Upper lobe of left lung (tissue), 6 donors: Measurements from ENCODE around the gene ARHGAP12. TPM values are rescaled to one million over a fixed set of nuclear protein-coding genes. Genes with fewer than 3 reads are reported as not detected.
A peak's percentile ranks its signal among the peaks of the same experiment; 100 is the strongest.

ENCODE experiments used
- ATAC-seq, 2 donors: fragments of 200-7000 bp; cut with Tn5 transposase; one replicate each; pipeline ENCODE4 v1.9.1; 2022; ENCODE audit warnings: mild to moderate bottlenecking in 2 of 2, moderate library complexity in 2 of 2; ENCODE audit not compliant: low FRiP score in 2 of 2
- DNase-seq, 2 donors: peaks; one replicate each; pipeline ENCODE4 v3.0.0-alpha.2; 2019 to 2020
- H3K27ac ChIP-seq, 4 donors: fragments of 200-600 bp; sonication (generic); one replicate each; pipeline ENCODE4 v1.5.1; 2016 to 2019
- H3K27me3 ChIP-seq, 4 donors: fragments of 200-600 bp; sonication (generic); one replicate each; pipeline ENCODE4 v1.5.1; 2017 to 2019
- H3K36me3 ChIP-seq, 4 donors: fragments of 200-600 bp; sonication (generic); one replicate each; pipeline ENCODE4 v1.5.1; 2016 to 2019
- H3K4me1 ChIP-seq, 4 donors: fragments of 200-600 bp; sonication (generic); one replicate each; pipeline ENCODE4 v1.5.1; 2018 to 2019
- H3K4me3 ChIP-seq, 4 donors: fragments of 200-600 bp; sonication (generic); one replicate each; pipeline ENCODE4 v1.5.1; 2017 to 2019; ENCODE audit warnings: mild to moderate bottlenecking in 2 of 4, moderate library complexity in 1 of 4
- H3K9me3 ChIP-seq, 4 donors: fragments of 200-600 bp; sonication (generic); one replicate each; pipeline ENCODE4 v1.5.1; 2018 to 2019
- EP300 ChIP-seq, 4 donors: sonication (generic); formaldehyde crosslinking; IDR thresholded peaks; one replicate each; pipeline ENCODE4 v1.5.1; 2017; ENCODE audit warnings: antibody characterized with exemption in 4 of 4, control low read depth in 2 of 4
- POLR2A ChIP-seq, 4 donors: fragments of 450-650 bp; IDR thresholded peaks; one replicate each; pipeline ENCODE4 v1.5.1; 2016 to 2017; ENCODE audit warnings: antibody characterized with exemption in 4 of 4, mild to moderate bottlenecking in 2 of 4
- POLR2AphosphoS5 ChIP-seq, 2 donors: sonication (generic); formaldehyde crosslinking; IDR thresholded peaks; one replicate each; pipeline ENCODE4 v1.5.1; 2017; ENCODE audit warnings: antibody characterized with exemption in 2 of 2
- WGBS, 2 donors: methylation state at CpG; one replicate each; pipeline ENCODE4 v1.1.5; 2017 to 2018; 5-methylcytosine and 5-hydroxymethylcytosine counted together
- total RNA-seq, 6 donors: library from RNA; depleted of rRNA in 4 of 6; stranded (reverse); fragments of >200 nt in 4 of 6; gene quantifications; one replicate each; pipeline versions ENCODE4 v1.1.0 to v1.2.1, GENCODE V29; 2016 to 2021
- TF ChIP-seq, protein P1 (sequence below), 6 experiments: fragments of 450-650 bp in 4 of 6; fragments of 200-600 bp in 2 of 6; sonication (generic) in 2 of 6; IDR thresholded peaks; one replicate each; pipeline ENCODE4 v1.5.1; 2016 to 2019; ENCODE audit warnings: antibody characterized with exemption in 6 of 6
- donor health status: DM: no; HTN: no; CAD: no; lungs with moderate emphysema.
- donor health status: DM: no; HTN: yes; CAD: no; lungs with severe emphysema.

Gene ARHGAP12
- total RNA-seq, 6 donors from 2014 or later, result 16.8 to 63.2 (median 29.7) TPM

- H3K27ac ChIP-seq, result no peak overlapping the region
- H3K4me1 ChIP-seq, result no peaks in the 10 kb centered on the region
- ATAC-seq (peak in 1 of 2 donors; percentile 71), DNase-seq (no peak)
- H3K36me3 ChIP-seq, result peaks cover 0 to 13% (median 0%) of the 10 kb centered on the region in 4 donors
- H3K9me3 ChIP-seq, result no peaks in the 10 kb centered on the region
- no peaks in the 10 kb centered on the region for H3K27me3 ChIP-seq
- WGBS, 2 donors, result 88 to 90% methylated on average over 3 of the region's 3 CpGs
- TF ChIP-seq POLR2A (IDR thresholded peaks at IDR 0.05), result no peak
- TF ChIP-seq, protein P1, sequence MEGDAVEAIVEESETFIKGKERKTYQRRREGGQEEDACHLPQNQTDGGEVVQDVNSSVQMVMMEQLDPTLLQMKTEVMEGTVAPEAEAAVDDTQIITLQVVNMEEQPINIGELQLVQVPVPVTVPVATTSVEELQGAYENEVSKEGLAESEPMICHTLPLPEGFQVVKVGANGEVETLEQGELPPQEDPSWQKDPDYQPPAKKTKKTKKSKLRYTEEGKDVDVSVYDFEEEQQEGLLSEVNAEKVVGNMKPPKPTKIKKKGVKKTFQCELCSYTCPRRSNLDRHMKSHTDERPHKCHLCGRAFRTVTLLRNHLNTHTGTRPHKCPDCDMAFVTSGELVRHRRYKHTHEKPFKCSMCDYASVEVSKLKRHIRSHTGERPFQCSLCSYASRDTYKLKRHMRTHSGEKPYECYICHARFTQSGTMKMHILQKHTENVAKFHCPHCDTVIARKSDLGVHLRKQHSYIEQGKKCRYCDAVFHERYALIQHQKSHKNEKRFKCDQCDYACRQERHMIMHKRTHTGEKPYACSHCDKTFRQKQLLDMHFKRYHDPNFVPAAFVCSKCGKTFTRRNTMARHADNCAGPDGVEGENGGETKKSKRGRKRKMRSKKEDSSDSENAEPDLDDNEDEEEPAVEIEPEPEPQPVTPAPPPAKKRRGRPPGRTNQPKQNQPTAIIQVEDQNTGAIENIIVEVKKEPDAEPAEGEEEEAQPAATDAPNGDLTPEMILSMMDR (IDR thresholded peaks at IDR 0.05), result no peak
- TF ChIP-seq POLR2AphosphoS5 (IDR thresholded peaks at IDR 0.05), result no peak
- no peak overlapping the region for H3K4me3 ChIP-seq
Observed at GRCh38 chr10:31819391-31819820, 109.2 kb downstream of the ARHGAP12 start.

GRCh38 chr10:31816318-31816717 lies 112.3 kb downstream of the ARHGAP12 start:
- no peak for TF ChIP-seq EP300 (IDR thresholded peaks at IDR 0.05)
- TF ChIP-seq POLR2AphosphoS5 (IDR thresholded peaks at IDR 0.05), result no peak
- TF ChIP-seq POLR2A (IDR thresholded peaks at IDR 0.05), result no peak
- TF ChIP-seq, protein P1 (IDR thresholded peaks at IDR 0.05), result no peak
- ATAC-seq, result no peak
- DNase-seq, result no peak
- WGBS, 2 donors, result 92 to 97% methylated on average over 2 of the region's 2 CpGs
- Histone ChIP-seq H3K4me1 (no peaks in the 10 kb centered on the region), H3K4me3 (no peak overlapping the region), H3K27ac (no peak overlapping the region), H3K27me3 (no peaks in the 10 kb centered on the region), H3K36me3 (peaks cover 0 to 23% (median 2%) of the 10 kb centered on the region in 4 donors), H3K9me3 (no peaks in the 10 kb centered on the region)

GRCh38 chr10:31808258-31809218 lies 120.1 kb downstream of the ARHGAP12 start:
- no peak for TF ChIP-seq EP300 (IDR thresholded peaks at IDR 0.05)
- TF ChIP-seq, protein P1 (IDR thresholded peaks at IDR 0.05), result peak; percentile 27 to 70 (median 57)
- TF ChIP-seq POLR2AphosphoS5 (IDR thresholded peaks at IDR 0.05), result no peak
- no peak for TF ChIP-seq POLR2A (IDR thresholded peaks at IDR 0.05)
- Histone ChIP-seq H3K27ac (peak overlapping the region; percentile 60 to 77 (median 72)), H3K4me3 (peak overlapping the region in 2 of 4 donors; percentile 25 to 37), H3K9me3 (no peaks in the 10 kb centered on the region), H3K4me1 (peaks cover 0 to 6% (median 0%) of the 10 kb centered on the region in 4 donors), H3K27me3 (no peaks in the 10 kb centered on the region), H3K36me3 (peaks cover 0 to 5% (median 2%) of the 10 kb centered on the region in 4 donors)
- ATAC-seq, result peak in 1 of 2 donors; percentile 85
- DNase-seq, result no peak
- WGBS, 2 donors, result 57 to 62% methylated on average over 5 to 6 of the region's 6 CpGs

- Histone ChIP-seq H3K27ac (no peak overlapping the region), H3K4me1 (peaks cover 0 to 6% (median 0%) of the 10 kb centered on the region in 4 donors), H3K9me3 (no peaks in the 10 kb centered on the region), H3K4me3 (no peak overlapping the region), H3K27me3 (no peaks in the 10 kb centered on the region), H3K36me3 (no peaks in the 10 kb centered on the region)
- no peak for TF ChIP-seq POLR2AphosphoS5 (IDR thresholded peaks at IDR 0.05)
- TF ChIP-seq, protein P1 (IDR thresholded peaks at IDR 0.05), result no peak
- no peak for TF ChIP-seq EP300 (IDR thresholded peaks at IDR 0.05)
- TF ChIP-seq POLR2A (IDR thresholded peaks at IDR 0.05), result no peak
- ATAC-seq (no peak), DNase-seq (no peak)
- WGBS, 2 donors, result 87 to 92% methylated on average over 7 of the region's 7 CpGs
Observed at GRCh38 chr10:31804352-31804810, 124.2 kb downstream of the ARHGAP12 start.
